HCT116 (cell line): Measurements from ENCODE around the gene PPFIBP1. TPM values are rescaled to one million over a fixed set of nuclear protein-coding genes. Genes with fewer than 3 reads are reported as not detected.

ENCODE experiments used
- ATAC-seq: fragments of 200-7000 bp; cut with Tn5 transposase; 2 replicates; pipeline ENCODE4 v1.9.1; 2020; ENCODE audit warnings: mild to moderate bottlenecking, moderate library complexity
- BruUV-seq: library from RNA; stranded (reverse); fragments of 400-500 nt; replicated peaks from 2 replicates; lab custom pipeline; 2021; lab: Mats Ljungman, UMichigan
- CTCF ChIA-PET: fragments of 300-600 bp; sonication (Branson Sonifier 250); formaldehyde crosslinking; loops from one replicate; lab custom pipeline; 2021; ENCODE audit warnings: antibody characterized with exemption; lab: Charles Lee
- POLR2A ChIA-PET: fragments of 300-600, 350-600 bp; sonication (Branson Sonifier 250); formaldehyde crosslinking; loops from one replicate; lab custom pipeline; 2021; ENCODE audit warnings: antibody characterized with exemption; lab: Charles Lee
- RAD21 ChIA-PET, 2 experiments: fragments of 300-600 bp; sonication (Branson Sonifier 250); formaldehyde crosslinking; loops; one replicate each; lab custom pipeline; 2023; ENCODE audit warnings: low total read pairs in 2 of 2; ENCODE audit not compliant: uncharacterized antibody in 2 of 2, unreplicated experiment in 2 of 2, low non-redundant PET in 1 of 2; lab: Charles Lee
- DNase-seq: peaks from one replicate; pipeline ENCODE4 v3.0.0-alpha.2; 2010; ENCODE audit warnings: low read depth, low spot score
- H2AFZ ChIP-seq: fragments of 200-600 bp; shearing (Covaris generic), sonication (generic); 2 replicates; pipeline ENCODE4 v1.6.1; 2017; ENCODE audit warnings: low read depth, mixed run types, mixed read lengths, antibody characterized with exemption, low read length; ENCODE audit not compliant: poor library complexity, severe bottlenecking
- H3K27ac ChIP-seq: 2 replicates; pipeline ENCODE4 v1.5.1; 2012; ENCODE audit warnings: low read depth, low read length
- H3K27me3 ChIP-seq: fragments of 200-600 bp; sonication (generic); 2 replicates; pipeline ENCODE4 v1.6.1; 2016; ENCODE audit warnings: mixed run types, low read length, mixed read lengths; ENCODE audit not compliant: insufficient read depth
- H3K36me3 ChIP-seq, 2 experiments: fragments of 200-500 bp in 1 of 2; fragments of 200-600 bp in 1 of 2; sonication (Bioruptor generic) in 1 of 2; sonication (generic) in 1 of 2; 2 replicates each; pipeline versions ENCODE4 v1.5.1 to v1.6.1; 2014 to 2016; ENCODE audit warnings: low read length in 2 of 2, inconsistent platforms in 1 of 2, mixed read lengths in 1 of 2, mixed run types in 1 of 2; ENCODE audit not compliant: insufficient read depth in 2 of 2, control insufficient read depth in 1 of 2
- H3K4me1 ChIP-seq, 2 experiments: fragments of 200-600 bp in 1 of 2; sonication (generic) in 1 of 2; 2 replicates each; pipeline versions ENCODE4 v1.5.1 to v1.6.1; 2012 to 2017; ENCODE audit warnings: low read length in 2 of 2, inconsistent platforms in 1 of 2, mild to moderate bottlenecking in 1 of 2, mixed read lengths in 1 of 2, mixed run types in 1 of 2, moderate library complexity in 1 of 2; ENCODE audit not compliant: insufficient read depth in 2 of 2, control insufficient read depth in 1 of 2
- H3K4me2 ChIP-seq: fragments of 200-600 bp; sonication (generic); 2 replicates; pipeline ENCODE4 v1.6.1; 2017; ENCODE audit warnings: mixed run types, low read length, mixed read lengths
- H3K4me3 ChIP-seq, 2 experiments: fragments of 200-600 bp in 1 of 2; sonication (generic) in 1 of 2; replicated peaks in 1 of 2; 2 replicates each; pipeline ENCODE4 v1.5.1; 2011 to 2016; ENCODE audit warnings: low read length in 2 of 2, control low read depth in 1 of 2, low read depth in 1 of 2, mild to moderate bottlenecking in 1 of 2, mixed read lengths in 1 of 2, mixed run types in 1 of 2
- H3K79me2 ChIP-seq: fragments of 200-600 bp; sonication (generic); 2 replicates; pipeline ENCODE4 v1.6.1; 2017; ENCODE audit warnings: mild to moderate bottlenecking, mixed run types, low read length, moderate library complexity, mixed read lengths; ENCODE audit not compliant: insufficient read depth
- H3K9ac ChIP-seq: fragments of 200-600 bp; sonication (generic); 2 replicates; pipeline ENCODE4 v1.6.1; 2016; ENCODE audit warnings: low read length, mixed read lengths
- H3K9me2 ChIP-seq: fragments of 200-600 bp; sonication (generic), shearing (Covaris generic); 2 replicates; pipeline ENCODE4 v1.6.1; 2017; ENCODE audit warnings: mixed run types, mild to moderate bottlenecking, moderate library complexity; ENCODE audit not compliant: insufficient read depth
- H3K9me3 ChIP-seq, 2 experiments: fragments of 200-500 bp in 1 of 2; fragments of 200-600 bp in 1 of 2; sonication (Bioruptor generic) in 1 of 2; sonication (generic) in 1 of 2; 2 replicates each; pipeline ENCODE4 v1.6.1; 2014 to 2017; ENCODE audit warnings: low read length in 2 of 2, mixed read lengths in 2 of 2, inconsistent platforms in 1 of 2, low read depth in 1 of 2, mild to moderate bottlenecking in 1 of 2, mixed run types in 1 of 2, moderate library complexity in 1 of 2; ENCODE audit not compliant: control insufficient read depth in 1 of 2, insufficient read depth in 1 of 2
- H4K20me1 ChIP-seq: fragments of 200-600 bp; sonication (generic), shearing (Covaris generic); 2 replicates; pipeline ENCODE4 v1.6.1; 2017; ENCODE audit warnings: mixed run types, mild to moderate bottlenecking, moderate library complexity; ENCODE audit not compliant: insufficient read depth
- CTCF ChIP-seq, 3 experiments: fragments of 200-600 bp in 1 of 3; sonication (generic) in 1 of 3; IDR thresholded peaks in 2 of 3; conservative IDR thresholded peaks in 1 of 3; 2 replicates each; pipeline ENCODE4 v1.5.1; 2012 to 2017; ENCODE audit warnings: low read depth in 2 of 3, low read length in 2 of 3, antibody characterized with exemption in 1 of 3, borderline replicate concordance in 1 of 3, control low read depth in 1 of 3, mild to moderate bottlenecking in 1 of 3, mixed read lengths in 1 of 3, mixed run types in 1 of 3, moderate library complexity in 1 of 3; ENCODE audit not compliant: insufficient read depth in 1 of 3
- ELF1 ChIP-seq: IDR thresholded peaks from 2 replicates; pipeline ENCODE4 v1.6.1; 2012; ENCODE audit warnings: low read depth, borderline replicate concordance
- EZH2phosphoT487 ChIP-seq: fragments of 200-600 bp; IDR thresholded peaks from 2 replicates; pipeline ENCODE4 v1.6.1; 2018; ENCODE audit warnings: antibody characterized with exemption, borderline replicate concordance
- POLR2AphosphoS5 ChIP-seq: IDR thresholded peaks from 2 replicates; pipeline ENCODE4 v1.6.1; 2011; ENCODE audit warnings: mild to moderate bottlenecking, low read depth, low read length, moderate library complexity
- SIN3A ChIP-seq: IDR thresholded peaks from 2 replicates; pipeline ENCODE4 v1.6.1; 2012; ENCODE audit warnings: low read depth
- YY1 ChIP-seq: IDR thresholded peaks from 2 replicates; pipeline ENCODE4 v1.6.1; 2011; ENCODE audit warnings: low read length, low read depth, moderate library complexity, mild to moderate bottlenecking; ENCODE audit not compliant: insufficient replicate concordance; ENCODE audit errors: extremely low read depth
- intact Hi-C: fragments of 100-400 bp; cut with micrococcal nuclease; formaldehyde crosslinking; loops from 2 replicates; pipeline ENCODE4 v1.10.0; 2022
- total RNA-seq: library from RNA; stranded (reverse); gene quantifications from one replicate; pipeline ENCODE4 v1.2.1, GENCODE V29; 2021; ENCODE audit not compliant: unreplicated experiment

Gene PPFIBP1
- total RNA-seq, 1 experiment from 2014 or later = 102 TPM

- Histone ChIP-seq H3K9ac (no peak overlapping the region), H3K9me3 (peaks cover 4 to 7% of the 10 kb centered on the region in 2 experiments; a peak in 2 of 4 replicates), H3K79me2 (no peaks in the 10 kb centered on the region), H3K27ac (no peak overlapping the region), H3K36me3 (no peaks in the 10 kb centered on the region), H4K20me1 (no peaks in the 10 kb centered on the region; the same call in 1 of the 2 replicates), H3K9me2 (no peaks in the 10 kb centered on the region), H3K4me3 (no peak overlapping the region), H3K27me3 (no peaks in the 10 kb centered on the region), H3K4me2 (no peak overlapping the region), H3K4me1 (no peaks in the 10 kb centered on the region), H2AFZ (no peak overlapping the region)
- DNase-seq (no peak), ATAC-seq (no peak)
- ChIA-PET POLR2A (no interaction called here), CTCF (no interaction called here), RAD21 (no interaction called here)
- no TSS peak for BruUV-seq
- TF ChIP-seq YY1 (no peak), POLR2AphosphoS5 (no peak), SIN3A (no peak), EZH2phosphoT487 (no peak)
- intact Hi-C loops = no loop called here
Observed at GRCh38 chr12:27480016-27480415, 44.0 kb upstream of the PPFIBP1 start.

GRCh38 chr12:27486961-27487360 is 37.0 kb upstream of the PPFIBP1 start:
- Histone ChIP-seq H2AFZ (no peak overlapping the region), H3K4me3 (no peak overlapping the region), H3K9me3 (no peaks in the 10 kb centered on the region), H3K9me2 (no peaks in the 10 kb centered on the region), H3K79me2 (no peaks in the 10 kb centered on the region), H3K4me2 (no peak overlapping the region), H4K20me1 (no peaks in the 10 kb centered on the region), H3K4me1 (no peaks in the 10 kb centered on the region), H3K27me3 (no peaks in the 10 kb centered on the region), H3K36me3 (no peaks in the 10 kb centered on the region), H3K9ac (no peak overlapping the region), H3K27ac (no peak overlapping the region)
- ChIA-PET POLR2A (no interaction called here), CTCF (no interaction called here), RAD21 (no interaction called here)
- DNase-seq = no peak
- no TSS peak for BruUV-seq
- TF ChIP-seq ELF1 (no peak), CTCF (IDR thresholded peaks at IDR 0.05 in 2 of 3, conservative IDR thresholded peaks at IDR 0.05 in 1 of 3; ENCODE audit: borderline replicate concordance in 1 of 3, insufficient read depth in 1 of 3, low read depth in 2 of 3, low read length in 2 of 3) (no peak)
- intact Hi-C loops = no loop called here
- ATAC-seq = no peak
